IPS-11a (cell line): ENCODE measurements around the gene PJA2.

Experiments used
- H3K4me3 ChIP-seq: one replicate; pipeline ENCODE4 v1.5.1; 2013; ENCODE audit warnings: low read depth, low read length, control low read depth

PJA2 gene

DNA sequence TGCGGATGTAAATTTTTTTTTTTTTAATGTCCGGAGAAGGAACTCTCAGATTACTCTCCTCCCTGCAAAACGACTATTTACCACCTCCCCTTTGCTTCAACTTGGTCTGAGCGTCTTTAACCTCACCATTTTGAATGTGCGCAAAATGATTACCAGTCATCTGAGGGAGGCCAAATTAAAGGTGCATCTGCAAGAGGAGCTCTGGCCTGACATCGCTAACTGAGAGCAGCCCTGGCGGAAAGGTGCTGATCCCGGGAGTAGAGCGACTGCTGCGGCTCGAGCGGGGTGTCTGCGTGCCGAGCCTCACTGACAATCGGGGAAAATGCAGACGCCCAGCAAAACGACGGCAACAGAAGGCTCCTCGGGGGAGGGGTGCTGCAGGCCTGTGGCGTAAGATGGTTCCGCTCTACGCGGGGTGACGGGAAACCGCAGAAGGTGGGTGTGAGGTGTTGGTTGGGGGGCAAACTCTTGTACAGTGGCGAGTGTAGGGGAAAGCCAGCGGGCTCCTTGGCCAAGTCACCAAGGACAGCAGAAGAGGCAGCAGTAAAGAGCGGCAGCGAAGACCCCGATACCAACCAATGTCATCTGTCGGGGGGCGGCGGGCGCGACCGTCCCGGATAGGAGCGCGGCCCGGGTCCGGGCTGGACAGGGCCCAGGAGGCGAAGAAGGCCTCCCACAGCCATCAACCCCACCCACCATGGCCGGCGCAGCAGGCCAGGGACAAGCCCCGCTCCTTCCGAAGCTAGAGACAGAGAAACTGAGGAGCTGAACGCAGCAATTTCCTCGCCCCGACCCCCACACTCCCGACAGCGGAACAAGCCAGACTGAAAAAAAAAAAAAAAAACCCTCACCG, 557 bp downstream of the PJA2 start:
- H3K4me3 ChIP-seq, result peak overlapping the region; percentile 88

GRCh38 chr5:109407913-109408312, 1.9 kb downstream of the PJA2 start:
- no peak overlapping the region for H3K4me3 ChIP-seq

DNA sequence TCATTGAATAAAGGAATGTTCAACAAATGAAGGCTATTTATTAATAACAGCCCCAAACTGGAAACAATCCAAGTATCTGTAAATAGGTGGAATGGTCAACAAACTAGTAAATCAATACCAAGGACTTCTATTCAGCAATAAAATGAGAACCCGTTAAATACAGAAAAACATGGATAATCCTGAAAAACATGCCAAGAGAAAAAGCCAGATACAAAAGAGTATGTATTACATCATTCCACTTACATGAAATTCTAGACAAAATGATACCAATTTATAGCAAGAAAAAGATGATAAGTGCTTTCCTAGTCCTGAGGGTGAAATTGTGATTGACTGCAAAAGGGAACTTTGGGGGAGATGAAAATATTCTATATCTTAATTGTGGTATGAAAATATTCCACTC, 3.1 kb downstream of the PJA2 start:
- H3K4me3 ChIP-seq, result no peak overlapping the region

DNA sequence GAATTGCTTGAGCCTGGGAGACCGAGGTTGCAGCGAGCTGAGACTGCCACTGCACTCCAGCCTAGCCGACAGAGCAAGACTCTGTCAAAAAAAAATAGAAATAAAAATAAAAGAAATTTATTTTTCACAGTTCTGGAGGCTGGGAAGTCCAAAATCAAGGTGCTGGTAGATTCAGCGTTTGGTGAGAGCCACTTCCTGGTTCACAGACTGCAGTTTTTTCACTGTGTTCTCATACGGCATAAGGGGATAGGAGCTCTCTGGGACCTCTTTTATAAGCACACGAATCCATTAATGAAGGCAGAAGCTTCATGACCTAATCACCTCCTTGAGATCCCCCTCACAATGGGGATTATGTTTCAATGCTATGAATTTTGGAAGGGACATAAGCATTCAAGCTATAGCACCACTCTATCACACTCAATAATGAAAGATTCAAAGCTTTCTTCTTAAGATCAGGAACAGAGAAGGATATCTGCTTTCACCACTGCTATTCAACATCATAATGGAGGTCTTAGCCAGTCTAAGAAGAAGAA, 5.3 kb downstream of the PJA2 start:
- H3K4me3 ChIP-seq, result no peak overlapping the region

- H3K4me3 ChIP-seq, result no peak overlapping the region
Measured at GRCh38 chr5:109403469-109403868, 6.3 kb downstream of the PJA2 start.

DNA sequence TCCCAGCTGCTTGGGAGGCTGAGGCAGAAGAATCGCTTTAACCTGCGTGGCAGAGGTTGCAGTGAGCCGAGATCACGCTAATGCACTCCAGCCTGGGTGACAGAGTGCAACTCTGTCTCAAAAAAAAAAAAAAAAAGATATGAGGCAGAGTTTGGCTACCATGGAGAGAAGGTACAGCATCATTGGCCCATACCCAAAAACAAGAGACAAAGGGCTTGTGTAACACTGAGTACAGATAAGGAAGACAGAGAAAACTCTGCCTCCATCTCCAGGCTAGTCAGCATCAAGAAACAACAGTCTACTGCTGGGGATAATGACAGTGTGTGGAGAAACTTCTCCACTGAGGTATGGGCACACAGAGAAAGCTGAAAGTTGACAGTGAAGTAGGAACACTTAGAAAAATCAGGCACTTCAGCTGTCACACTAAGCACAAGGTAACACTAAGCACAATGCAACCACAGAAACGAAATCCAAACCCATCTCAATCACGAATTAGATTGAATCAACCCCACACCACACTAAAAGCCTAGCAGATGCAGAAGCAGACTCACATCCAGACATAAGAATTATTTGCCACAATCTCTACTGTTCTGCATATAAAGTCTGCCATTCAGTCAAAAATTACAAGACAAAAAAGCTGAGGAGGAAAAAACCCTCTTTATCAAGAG, 10.5 kb downstream of the PJA2 start:
- no peak overlapping the region for H3K4me3 ChIP-seq

DNA sequence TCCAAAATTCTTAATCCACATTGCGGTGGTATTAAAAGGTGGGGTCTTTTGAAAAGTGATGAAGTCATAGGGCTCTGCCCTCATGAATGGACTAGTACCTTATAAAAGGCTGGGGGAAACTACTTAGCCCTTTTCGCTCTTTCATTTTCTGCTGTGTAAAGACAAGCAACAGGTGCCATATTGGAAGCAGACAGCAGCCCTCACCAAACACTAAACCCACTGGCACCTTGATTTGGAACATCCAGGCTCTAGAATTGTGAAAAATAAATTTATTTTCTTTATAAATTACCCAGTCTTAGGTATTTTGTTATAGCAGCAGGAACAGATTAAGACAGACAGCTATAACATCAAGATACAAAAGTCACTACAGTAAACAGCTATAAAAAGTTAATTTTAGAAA, 12.8 kb downstream of the PJA2 start:
- H3K4me3 ChIP-seq, result no peak overlapping the region

DNA sequence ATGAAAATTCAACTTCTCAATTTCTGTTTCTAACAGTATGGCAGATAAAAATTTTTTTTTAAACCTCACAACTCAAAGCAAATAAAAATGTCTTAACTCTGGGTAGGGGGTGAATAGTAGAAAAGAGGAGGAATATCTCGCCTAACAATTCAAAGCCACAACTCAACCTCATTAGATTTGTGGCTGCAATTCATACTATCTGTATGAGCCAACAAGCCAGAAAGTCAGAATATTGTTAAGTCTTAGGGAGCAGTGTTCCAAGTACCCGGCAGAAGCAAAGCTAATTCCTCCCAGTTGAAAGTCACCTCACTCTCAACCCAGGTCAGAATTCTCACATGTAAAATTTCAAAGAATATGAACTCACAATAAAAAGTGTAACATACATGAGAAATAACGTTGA, 15.0 kb downstream of the PJA2 start:
- no peak overlapping the region for H3K4me3 ChIP-seq

DNA sequence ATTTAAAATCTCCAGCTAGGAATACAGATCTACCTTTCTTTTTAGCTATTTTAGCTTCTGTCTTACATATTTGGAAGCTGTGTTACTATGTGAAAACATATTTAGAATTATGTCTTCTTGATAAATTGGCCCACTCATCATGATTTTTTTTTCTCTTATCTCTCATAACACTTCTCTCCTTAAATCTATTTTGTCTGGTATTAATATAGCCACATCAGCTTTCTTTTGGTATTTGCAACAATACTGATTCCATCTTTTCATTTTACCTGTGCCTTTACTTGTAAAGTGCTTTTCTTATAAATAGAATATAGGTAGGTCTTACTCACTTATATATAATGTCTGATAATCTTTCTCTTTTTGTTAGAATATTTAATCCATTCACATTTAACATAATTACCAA, 19.6 kb downstream of the PJA2 start:
- no peak overlapping the region for H3K4me3 ChIP-seq

- no peak overlapping the region for H3K4me3 ChIP-seq
Measured at GRCh38 chr5:109388407-109388806, 21.4 kb downstream of the PJA2 start.

GRCh38 chr5:109387408-109387974, 22.3 kb downstream of the PJA2 start:
- H3K4me3 ChIP-seq, result no peak overlapping the region

DNA sequence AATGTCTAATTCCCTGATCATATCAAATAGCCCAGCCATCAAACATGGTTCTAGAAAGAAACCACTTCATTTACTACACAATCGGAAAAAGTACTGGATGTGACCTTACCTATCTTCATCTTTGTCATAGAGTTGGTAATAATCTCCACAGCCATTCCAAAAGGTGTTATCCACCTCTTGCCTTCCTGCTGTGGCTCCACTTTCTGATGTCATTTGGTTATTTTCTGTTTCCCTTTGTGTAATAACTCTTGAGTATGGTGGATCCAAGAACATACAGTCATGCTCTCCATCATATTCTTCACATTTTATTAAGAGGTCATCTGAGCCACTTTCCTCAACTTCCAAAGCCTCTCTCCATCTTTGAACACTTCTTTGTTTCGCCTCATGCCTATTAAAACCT, 31.7 kb downstream of the PJA2 start:
- no peak overlapping the region for H3K4me3 ChIP-seq

DNA sequence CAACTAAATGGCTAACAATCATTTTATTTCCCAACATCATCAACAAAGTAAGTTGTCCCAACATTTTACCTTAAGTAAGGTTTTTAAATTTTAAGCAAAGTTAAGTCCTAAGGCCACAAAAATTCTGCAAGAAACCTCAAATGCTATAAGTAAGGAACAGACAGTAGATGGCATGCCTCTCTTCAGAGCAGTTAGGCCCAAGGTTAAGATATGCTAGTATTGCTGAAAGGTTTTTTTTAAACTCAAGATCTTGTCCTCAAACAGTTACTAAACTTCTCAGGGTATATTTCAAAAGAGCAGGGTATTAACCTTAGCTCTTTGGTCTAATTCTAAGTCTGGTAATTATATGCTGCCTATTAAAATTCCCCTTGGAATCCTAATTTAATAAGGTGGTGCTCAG, 35.1 kb downstream of the PJA2 start:
- H3K4me3 ChIP-seq, result no peak overlapping the region

DNA sequence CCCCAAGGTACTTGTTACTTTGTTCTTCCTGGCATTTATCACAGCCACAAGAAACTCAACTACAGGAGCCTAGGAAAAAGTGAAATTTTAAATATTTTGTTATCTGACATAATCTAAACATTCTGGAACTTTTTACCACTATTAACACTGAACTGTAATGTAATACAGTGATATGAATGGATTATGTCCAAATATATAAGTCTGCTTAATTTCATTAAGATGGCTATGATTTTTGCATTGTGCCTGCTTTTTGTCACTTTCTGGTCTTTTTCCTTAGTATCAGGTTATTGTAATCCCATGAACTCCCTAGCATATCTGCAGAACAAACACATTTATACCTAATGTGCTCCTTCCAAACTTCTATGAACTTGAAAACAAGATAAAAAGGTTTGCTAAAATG, 35.8 kb downstream of the PJA2 start:
- no peak overlapping the region for H3K4me3 ChIP-seq

GRCh38 chr5:109370343-109370742, 39.4 kb downstream of the PJA2 start:
- no peak overlapping the region for H3K4me3 ChIP-seq

GRCh38 chr5:109365653-109366052, 44.1 kb downstream of the PJA2 start:
- no peak overlapping the region for H3K4me3 ChIP-seq

- no peak overlapping the region for H3K4me3 ChIP-seq
Measured at GRCh38 chr5:109364977-109365376, 44.8 kb downstream of the PJA2 start.

GRCh38 chr5:109359642-109360041, 50.1 kb downstream of the PJA2 start:
- no peak overlapping the region for H3K4me3 ChIP-seq

GRCh38 chr5:109357807-109358206, 52.0 kb downstream of the PJA2 start:
- no peak overlapping the region for H3K4me3 ChIP-seq

DNA sequence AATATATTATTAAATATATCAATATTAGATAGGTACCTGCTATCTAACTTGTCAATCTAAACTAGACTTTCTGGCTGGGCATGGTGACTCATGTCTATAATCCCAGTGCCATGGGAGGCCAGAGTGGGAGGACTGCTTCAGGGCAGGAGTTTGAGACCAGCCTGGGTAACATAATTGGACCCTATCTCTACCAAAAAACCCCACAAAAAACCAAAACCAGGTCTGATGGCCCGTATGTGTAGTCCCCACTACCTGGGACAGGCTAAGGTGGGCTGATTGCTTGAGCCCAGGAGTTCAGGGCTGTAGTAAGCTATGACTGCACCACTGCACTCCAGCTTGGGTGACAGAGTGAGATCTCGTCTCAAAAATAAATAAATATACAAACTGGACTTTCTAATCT, 55.0 kb downstream of the PJA2 start:
- H3K4me3 ChIP-seq, result no peak overlapping the region

GRCh38 chr5:109351988-109352864, 57.5 kb downstream of the PJA2 start:
- no peak overlapping the region for H3K4me3 ChIP-seq
